Measurements from ENCODE around the gene ARL6.

DNA sequence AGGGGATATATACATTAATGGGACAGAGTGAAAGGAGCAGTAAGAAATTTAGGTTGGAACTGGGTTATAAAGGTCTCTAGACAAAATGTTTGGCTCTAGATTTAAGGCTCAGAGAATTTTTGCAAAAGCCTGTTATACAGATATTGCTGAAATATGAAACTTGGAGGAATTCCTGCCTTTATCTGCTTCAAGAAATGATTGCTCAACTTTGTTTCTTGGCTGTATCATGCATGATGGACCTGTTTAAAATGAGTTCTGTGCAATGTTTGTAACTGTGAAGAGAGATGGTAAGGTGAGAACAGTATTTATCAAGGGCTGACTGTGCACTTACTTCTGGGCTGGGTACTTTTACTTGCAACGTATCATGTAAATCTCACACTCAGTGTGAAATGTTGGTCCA is 60.5 kb downstream of the ARL6 start:
- TF ChIP-seq POLR2AphosphoS5 (IDR thresholded peaks at IDR 0.05; ENCODE audit: low read depth, low read length) (no peak), POLR2A (IDR thresholded peaks at IDR 0.05; ENCODE audit: low read depth, low read length) (no peak), TAF1 (IDR thresholded peaks at IDR 0.05; ENCODE audit: borderline replicate concordance, low read depth, low read length) (no peak)

Data from GM12892 (cell line).